ENCODE data around the gene CRY2.
"Not testable (repeated sequence)": the region's sequence is repeated elsewhere in the genome, so short reads cannot be mapped to it uniquely, and the experiment has no call there.

CRY2 gene

GRCh38 chr11:45811571-45812290 is 35.5 kb upstream of the CRY2 start:
- no peak for DNase-seq (ENCODE audit: low read depth in 3 of 3)

DNA sequence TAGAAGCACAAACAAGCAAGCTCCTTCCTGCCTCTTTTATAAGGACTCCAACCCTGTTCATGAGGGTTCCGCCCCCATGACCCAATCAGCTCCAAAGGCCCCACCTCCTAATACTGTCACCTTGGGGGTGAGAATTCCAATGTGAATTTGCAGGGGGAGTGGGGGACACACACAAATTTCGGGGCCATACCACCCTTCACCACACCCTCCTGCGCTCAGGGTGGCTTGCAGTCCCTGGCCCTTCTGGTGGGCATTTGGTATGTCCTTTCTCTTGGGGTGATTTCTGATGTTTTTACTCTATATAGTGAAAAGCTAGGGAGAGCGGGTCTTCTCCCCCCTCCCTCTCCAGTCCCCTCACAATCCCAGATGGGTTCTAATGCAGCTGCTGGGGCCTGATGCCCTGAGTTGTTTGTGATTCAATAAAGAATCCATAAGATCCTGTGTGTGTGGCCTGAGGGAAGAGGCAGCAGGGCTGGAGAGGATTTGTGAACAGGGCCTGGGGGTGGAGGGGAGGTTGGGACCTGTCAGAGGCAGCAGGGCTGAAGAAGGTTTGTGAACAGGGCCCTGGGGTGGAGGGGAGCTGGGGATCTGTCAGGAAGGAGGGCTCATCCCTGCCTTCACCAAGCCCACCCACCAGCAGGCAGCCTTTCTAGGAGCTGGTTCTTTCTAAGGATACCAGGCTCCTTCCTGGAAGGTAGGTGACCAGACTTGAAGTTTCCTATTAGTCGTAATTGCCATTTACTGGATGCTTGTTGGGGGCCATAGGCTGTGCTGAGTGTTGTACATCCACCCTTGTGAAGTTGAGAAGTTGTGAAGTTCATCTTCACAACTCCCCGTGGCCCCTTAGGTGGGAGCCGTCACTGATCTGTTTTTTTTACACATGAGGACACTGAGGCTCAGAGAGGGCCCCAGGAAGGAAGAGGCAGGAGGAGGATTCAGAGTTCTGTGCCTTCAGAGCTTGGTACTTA is 34.4 kb upstream of the CRY2 start:
- no peak for DNase-seq (ENCODE audit: low read depth in 3 of 3)

- DNase-seq (ENCODE audit: low read depth in 3 of 3): no peak
These were observed 31.5 kb upstream of the CRY2 start for GRCh38 chr11:45815747-45816146.

DNA sequence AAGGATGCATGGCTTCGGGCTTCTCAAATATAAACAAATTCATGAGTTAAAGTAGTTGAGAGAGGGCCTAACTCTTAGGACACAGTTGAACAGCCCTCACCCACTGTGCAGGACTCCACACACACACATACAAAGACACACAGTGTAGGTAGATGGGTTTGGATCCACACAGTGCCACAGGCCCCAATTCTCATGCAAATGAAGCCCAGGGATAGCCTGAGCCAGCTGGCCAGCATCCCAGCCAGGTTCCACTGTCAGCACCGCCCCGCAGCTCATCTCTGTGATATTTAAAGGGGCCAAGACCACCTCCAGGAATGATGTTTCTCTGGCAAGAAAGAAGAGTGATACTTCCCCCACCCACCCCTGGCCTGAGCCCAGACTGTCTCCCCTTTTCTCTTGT is 30.7 kb upstream of the CRY2 start:
- DNase-seq (ENCODE audit: low read depth in 3 of 3): no peak

DNA sequence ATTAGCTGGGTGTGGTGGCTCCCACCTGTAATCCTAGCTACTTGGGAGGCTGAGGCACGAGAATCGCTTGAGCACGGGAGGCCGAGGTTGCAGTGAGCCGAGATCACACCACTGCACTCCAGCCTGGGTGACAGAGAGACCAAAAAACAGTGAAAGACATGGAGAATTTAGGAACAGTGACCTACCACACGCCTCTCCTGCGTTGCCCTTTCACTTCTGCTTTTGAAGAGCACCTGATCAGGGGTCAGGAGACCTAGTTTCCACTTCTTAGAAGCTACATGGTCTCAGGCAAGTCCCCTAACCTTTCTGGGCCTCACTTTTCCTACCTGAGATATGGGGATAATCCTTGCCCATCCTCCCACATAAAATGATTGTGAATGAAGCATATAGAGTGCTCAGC is 30.1 kb upstream of the CRY2 start:
- no peak for DNase-seq (ENCODE audit: low read depth in 3 of 3)

GRCh38 chr11:45818961-45819605 is 28.2 kb upstream of the CRY2 start:
- no peak for DNase-seq (ENCODE audit: low read depth in 3 of 3)

- DNase-seq (ENCODE audit: low read depth in 3 of 3): no peak
These were observed 26.9 kb upstream of the CRY2 start for GRCh38 chr11:45820211-45820857.

DNA sequence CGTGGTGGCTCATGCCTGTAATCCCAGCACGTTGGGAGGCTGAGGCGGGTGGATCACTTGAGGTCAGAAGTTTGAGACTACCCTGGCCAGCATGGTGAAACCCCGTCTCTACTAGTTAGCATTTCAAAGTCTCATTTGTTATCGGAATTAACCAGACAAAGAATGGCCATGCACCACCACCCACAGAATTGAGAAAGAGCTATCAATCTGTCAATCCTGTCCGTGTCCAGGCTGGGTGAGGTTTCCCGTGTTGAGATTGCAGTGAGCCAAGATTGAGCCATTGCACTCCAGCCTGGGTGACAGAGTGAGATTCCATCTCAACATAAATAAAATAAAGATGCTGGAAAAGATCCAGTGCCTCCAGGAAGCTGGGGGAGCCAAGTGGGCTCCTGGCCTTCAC is 20.8 kb upstream of the CRY2 start:
- not testable (repeated sequence) for DNase-seq (ENCODE audit: low read depth in 3 of 3)

- DNase-seq (ENCODE audit: low read depth in 3 of 3): no peak
These were observed 20.2 kb upstream of the CRY2 start for GRCh38 chr11:45827123-45827522.

DNA sequence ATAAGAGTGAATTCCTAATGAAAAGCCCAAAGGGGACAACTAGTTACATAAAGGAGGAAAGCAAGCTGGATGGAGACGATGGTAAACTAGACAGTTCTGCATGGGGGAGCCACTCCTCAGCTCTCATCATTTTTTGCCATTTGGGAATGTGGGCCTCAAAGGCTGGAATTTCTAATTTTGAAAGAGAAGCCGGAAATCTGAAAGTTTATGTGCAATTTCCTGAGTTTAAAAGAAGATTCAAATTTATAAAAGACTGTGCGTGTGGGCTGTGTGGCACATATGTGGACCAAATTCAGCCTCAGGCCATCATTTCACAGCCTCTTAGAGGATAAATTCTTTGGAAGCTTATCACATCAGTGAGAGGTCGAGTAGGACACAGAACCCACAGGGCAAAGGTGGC is 18.3 kb upstream of the CRY2 start:
- DNase-seq (ENCODE audit: low read depth in 3 of 3): no peak

DNA sequence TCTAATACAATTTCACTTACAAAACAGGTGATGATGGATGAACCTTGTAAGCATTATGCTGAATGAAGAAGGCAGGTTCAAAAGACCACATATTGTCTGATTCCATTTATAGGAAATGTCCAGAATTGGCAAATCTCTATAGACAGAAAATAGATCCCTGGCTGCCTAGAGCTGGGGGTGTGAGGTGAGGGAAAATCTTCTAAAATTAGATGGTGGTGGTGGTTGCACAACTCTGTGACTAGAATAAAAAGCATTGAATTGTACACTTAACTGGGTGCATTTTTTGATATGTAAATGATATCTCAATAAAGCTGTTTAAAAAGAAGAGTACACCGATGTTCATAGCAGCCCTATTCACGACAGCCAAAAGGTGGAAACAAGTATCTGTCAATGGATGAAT is 16.7 kb upstream of the CRY2 start:
- no peak for DNase-seq (ENCODE audit: low read depth in 3 of 3)

DNA sequence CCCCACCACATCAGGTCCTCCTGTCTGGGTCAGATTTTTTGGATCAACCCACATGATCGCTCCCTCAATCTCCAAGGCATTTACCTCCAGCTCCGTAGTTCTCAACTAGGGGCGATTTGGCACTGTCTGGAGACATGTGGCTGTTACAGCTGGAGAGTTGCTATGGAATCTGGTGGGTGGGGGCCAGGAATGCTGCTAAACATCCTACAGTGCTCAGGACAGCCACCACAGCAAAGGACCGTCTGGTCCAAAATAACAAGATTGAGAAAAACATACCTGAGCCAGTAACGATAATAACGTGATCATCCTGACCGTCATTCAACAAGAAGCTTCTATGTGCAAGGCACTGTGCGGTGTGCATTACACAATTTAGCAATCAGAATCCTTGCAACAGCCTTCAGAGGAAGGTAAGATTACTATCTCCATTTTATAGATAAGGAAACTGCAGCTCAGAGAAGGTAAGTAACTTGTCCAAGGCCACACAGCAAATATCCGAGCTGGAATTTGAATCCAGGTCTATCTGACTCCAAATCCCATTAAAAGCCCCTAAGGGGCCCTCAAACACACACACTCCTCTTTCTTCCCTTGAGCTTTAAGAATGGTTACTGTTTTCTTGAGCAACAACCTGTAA is 14.3 kb upstream of the CRY2 start:
- no peak for DNase-seq (ENCODE audit: low read depth in 3 of 3)

- DNase-seq (ENCODE audit: low read depth in 3 of 3): no peak
These were observed 13.5 kb upstream of the CRY2 start for GRCh38 chr11:45833761-45834160.

- no peak for DNase-seq (ENCODE audit: low read depth in 3 of 3)
These were observed 12.9 kb upstream of the CRY2 start for GRCh38 chr11:45834298-45834756.

DNA sequence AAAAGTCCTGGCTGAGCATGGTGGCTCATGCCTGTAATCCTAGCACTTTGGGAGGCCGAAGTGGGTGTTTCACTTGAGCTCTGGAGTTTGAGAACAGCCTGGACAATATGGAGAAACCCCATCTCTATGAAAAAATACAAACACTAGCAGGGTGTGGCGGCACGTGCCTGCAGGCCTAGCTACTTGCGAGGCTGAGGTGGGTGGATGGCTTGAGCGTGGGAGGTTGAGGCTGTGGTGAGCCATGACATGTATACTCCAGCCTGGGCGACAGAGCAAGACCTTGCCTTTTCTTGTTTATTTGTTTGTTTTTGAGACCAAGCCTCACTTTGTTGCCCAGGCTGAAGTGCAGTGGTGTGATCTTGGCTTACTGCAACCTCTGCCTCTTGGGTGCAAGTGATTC is 8.1 kb upstream of the CRY2 start:
- DNase-seq (ENCODE audit: low read depth in 3 of 3): no peak

DNA sequence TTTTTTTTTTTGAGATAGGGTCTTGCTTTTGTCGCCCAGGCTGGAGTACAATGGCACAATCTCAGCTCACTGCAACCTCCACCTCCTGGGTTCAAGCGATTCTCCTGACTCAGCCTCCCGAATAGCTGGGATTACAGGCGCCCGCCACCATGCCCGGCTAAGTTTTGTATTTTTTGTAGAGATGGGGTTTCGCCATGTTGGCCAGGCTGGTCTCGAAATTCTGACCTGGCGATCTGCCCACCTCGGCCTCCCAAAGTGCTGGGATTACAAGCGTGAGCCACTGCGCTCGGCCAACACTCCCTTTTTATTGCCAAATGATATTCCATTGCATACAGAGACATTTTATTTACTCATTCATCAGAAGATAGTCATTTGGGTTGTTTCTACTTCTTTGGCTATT is 7.0 kb upstream of the CRY2 start:
- not testable (repeated sequence) for DNase-seq (ENCODE audit: low read depth in 3 of 3)

DNA sequence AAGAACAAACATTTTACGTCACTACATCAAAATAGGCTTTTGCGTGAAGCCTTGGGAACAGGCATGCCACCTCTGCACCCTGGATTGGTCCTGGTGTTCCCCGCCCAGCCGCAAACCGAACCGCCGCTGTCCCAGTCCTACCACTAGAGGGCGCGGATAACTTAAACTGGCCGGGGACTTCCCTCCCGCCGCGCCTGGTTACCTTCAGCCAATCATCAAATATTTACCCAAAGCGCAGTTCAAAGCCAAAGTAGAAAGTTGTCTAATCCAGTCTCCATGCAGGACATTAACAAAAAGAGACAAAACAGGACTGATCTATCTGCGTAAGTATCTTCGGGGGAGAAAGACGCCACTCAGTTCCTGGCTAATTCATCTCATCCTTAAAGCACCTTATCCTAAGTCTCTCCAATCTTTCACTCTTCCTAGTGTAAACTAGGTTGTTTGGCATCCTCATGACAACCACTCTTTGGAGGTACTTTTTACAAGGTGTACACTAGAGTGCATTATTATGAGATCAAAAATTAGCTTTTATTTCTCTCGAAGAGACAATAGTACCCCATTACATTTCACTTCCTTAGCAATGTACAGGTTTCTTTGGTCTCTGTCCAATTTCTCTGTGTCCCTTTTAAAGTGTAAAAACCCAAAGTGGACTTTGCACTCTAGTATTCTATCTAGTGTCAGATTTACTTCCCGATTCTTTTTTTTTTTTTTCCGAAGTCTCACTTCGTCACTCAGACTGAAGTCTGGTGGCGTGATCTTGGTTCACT is 3.9 kb upstream of the CRY2 start:
- DNase-seq (ENCODE audit: low read depth in 3 of 3): peak; percentile 81 to 87 (median 81)

GRCh38 chr11:45844822-45845578 is 2.3 kb upstream of the CRY2 start:
- DNase-seq (ENCODE audit: low read depth in 3 of 3): no peak

DNA sequence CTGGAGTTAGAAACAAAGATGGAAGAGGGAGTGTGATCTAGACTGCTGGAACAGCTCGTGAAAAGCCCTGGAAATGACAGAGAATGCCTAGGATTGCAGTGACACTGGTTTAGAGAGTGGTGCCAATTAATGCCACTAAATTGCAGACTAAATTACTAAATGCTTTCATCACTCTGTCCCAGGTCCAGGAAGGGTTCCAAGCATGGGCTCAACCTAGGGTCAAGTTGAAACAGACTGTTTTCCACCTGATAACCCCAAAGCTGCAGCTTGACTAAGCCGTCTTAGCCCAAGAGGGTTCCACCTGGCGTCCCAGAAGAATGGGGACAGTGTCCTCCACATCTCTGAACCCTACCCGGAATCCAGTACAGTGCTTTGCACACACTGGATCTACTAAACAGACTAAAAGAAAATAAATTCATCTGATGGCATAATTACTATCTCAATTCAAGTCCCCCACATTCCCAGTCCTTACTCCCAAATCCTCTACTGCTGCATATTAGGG is 1.1 kb upstream of the CRY2 start:
- no peak for DNase-seq (ENCODE audit: low read depth in 3 of 3)

DNA sequence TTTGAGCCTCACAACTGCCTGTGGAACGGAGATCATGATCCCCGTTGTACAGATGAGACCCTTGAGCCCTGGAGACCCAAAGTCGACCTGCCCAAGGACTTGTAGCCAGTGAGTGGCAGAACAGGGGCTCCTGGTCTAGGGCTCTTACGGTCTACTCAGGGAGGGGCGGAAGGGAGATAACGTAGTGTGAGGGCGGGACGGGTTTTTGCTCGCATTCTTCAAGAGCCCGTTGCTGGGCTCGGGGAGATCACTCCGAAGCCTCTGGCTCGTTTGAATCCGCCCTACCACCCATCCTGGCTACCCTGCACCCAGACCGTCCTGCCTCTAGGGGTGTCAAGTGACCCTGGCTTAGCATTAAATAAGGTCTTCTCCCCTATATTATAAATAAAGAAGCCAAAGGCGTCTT is 639 bp downstream of the CRY2 start:
- DNase-seq (ENCODE audit: low read depth in 3 of 3): peak in 2 of 3 donors; percentile 12 to 27

Measured in stimulated activated CD4-positive, alpha-beta T cell treated with anti-CD3 and anti-CD28 coated beads, TNF-alpha, amount 100 ng/mL, for 48 hours (primary cell).